Endothelial cell of umbilical vein (primary cell): Measurements from ENCODE around the gene EPB41L3.

Experiments
- CTCF ChIP-seq, 2 donors: IDR thresholded peaks; 1 replicate in 1 of 2; 2 replicates in 1 of 2; pipeline ENCODE4 v1.5.1; 2011; ENCODE audit warnings: low read length in 2 of 2, mild to moderate bottlenecking in 2 of 2, moderate library complexity in 2 of 2, control low read depth in 1 of 2, inconsistent platforms in 1 of 2, low read depth in 1 of 2; ENCODE audit not compliant: insufficient read depth in 1 of 2; ENCODE audit errors: extremely low read depth in 1 of 2
- EZH2 ChIP-seq: IDR thresholded peaks from 2 replicates; pipeline ENCODE4 v1.6.1; 2012; ENCODE audit warnings: borderline replicate concordance, low read depth, mild to moderate bottlenecking, moderate library complexity, low read length, inconsistent platforms; ENCODE audit not compliant: severe bottlenecking
- GATA2 ChIP-seq: IDR thresholded peaks from 2 replicates; pipeline ENCODE4 v1.7.0; 2011; ENCODE audit warnings: low read depth, mild to moderate bottlenecking, moderate library complexity, mixed read lengths, low read length; ENCODE audit not compliant: insufficient read length, insufficient read depth
- MYC ChIP-seq: IDR thresholded peaks from one replicate; pipeline ENCODE4 v1.6.1; 2011; ENCODE audit warnings: mild to moderate bottlenecking, low read depth, low read length
- POLR2A ChIP-seq: IDR thresholded peaks from 2 replicates; pipeline ENCODE4 v1.6.1; 2012; ENCODE audit warnings: low read depth, mild to moderate bottlenecking, control low read depth, low read length
- POLR2AphosphoS5 ChIP-seq: IDR thresholded peaks from 2 replicates; pipeline ENCODE4 v1.6.1; 2012; ENCODE audit warnings: low read depth, mild to moderate bottlenecking, control low read depth, low read length, moderate library complexity; ENCODE audit not compliant: insufficient read depth

DNA sequence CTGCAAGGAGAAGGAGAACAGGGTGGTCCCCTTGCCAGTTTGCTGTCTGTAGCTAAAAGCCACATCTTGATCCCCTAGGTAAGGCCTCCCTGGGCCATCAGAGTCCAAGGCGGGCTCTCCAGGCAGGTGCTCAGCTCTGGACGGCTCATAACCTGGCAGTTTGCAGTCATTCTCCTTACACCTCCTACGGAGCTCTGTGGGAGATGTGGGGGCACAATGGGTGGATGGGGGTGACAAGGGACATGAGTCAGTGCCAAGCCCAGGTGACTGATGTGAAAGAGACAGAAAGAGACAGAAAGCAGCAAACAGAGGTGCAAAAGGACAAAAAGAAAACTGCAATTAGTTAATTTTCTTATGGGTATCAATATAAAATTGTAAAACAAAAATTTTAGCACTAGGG lies 127.7 kb downstream of the EPB41L3 start:
- TF ChIP-seq POLR2A (no peak), CTCF (IDR thresholded peaks at IDR 0.05; ENCODE audit: extremely low read depth in 1 of 2, insufficient read depth in 1 of 2, low read depth in 1 of 2, low read length in 2 of 2) (no peak), MYC (no peak), POLR2AphosphoS5 (no peak), GATA2 (no peak), EZH2 (no peak)
